Eye (tissue), 1 donor: ENCODE measurements around the gene TUBGCP6.
"Not testable (repeated sequence)": the region's sequence is repeated elsewhere in the genome, so short reads cannot be mapped to it uniquely, and the experiment has no call there.

Experiments used
- DNase-seq: peaks from one replicate; pipeline ENCODE4 v3.0.0-alpha.2; 2015

Gene TUBGCP6

GRCh38 chr22:50278461-50278860 lies 33.6 kb upstream of the TUBGCP6 start:
- DNase-seq = no peak

DNA sequence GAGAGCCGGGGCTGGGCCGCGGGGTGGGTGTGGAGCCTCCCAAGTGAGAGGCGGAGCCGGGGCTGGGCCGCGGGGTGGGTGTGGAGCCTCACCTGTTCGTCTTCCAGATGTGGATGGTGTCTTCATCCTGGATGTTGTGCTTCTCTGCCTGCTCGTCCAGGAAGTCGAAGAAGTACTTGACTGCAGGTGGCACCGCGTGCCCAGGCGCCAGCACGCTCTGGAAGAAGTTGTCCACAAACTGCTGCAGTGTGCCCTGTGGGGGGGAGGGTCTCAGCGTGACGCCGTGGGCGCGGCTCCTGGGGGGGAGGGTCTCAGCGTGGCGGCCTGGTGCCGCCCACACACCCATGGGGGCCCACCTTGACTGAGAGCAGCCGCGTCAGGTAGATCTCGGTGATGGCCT lies 32.9 kb upstream of the TUBGCP6 start:
- no peak for DNase-seq

- peak; percentile 22 for DNase-seq
Measured at GRCh38 chr22:50276143-50276542, 31.3 kb upstream of the TUBGCP6 start.

GRCh38 chr22:50275181-50276055 lies 30.6 kb upstream of the TUBGCP6 start:
- DNase-seq = no peak

DNA sequence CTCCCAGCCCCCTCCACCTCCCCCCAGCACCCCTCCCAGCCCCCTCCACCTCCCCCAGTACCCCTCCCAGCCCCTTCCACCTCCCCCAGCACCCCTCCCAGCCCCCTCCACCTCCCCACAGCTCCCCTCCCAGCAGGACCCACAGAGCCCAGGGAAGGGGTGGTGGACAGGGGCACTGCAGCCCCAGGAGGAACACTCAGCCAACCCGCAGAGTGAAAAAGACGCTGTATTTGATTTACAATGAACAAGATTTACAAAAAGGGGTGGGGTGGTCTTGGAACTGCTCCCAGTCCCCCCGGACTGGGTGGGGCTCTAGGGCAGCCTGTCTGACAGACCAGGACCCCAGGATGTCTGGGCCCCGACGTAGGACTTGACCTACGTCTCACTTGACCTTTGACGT lies 29.9 kb upstream of the TUBGCP6 start:
- no peak for DNase-seq

DNA sequence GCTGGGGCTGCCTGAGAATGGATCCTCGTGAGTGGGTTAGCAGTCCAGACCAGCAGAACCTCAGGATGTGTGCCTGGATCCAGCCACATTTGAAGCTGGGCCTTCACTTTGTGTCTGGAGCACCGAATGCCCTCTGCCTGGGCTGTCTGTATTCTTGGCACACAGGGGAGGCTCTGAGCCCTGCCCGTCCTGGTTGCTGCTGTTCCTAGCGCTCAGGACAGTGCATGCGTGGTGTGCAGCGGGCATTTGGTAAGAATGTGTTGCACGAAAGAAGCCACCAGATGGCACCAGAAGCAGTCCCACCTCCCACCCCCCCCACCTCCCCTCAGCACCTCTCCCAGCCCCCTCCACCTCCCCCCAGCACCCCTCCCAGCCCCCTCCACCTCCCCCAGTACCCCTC lies 29.5 kb upstream of the TUBGCP6 start:
- peak; percentile 84 for DNase-seq

- not testable (repeated sequence) for DNase-seq
Measured at GRCh38 chr22:50273781-50274180, 29.0 kb upstream of the TUBGCP6 start.

DNA sequence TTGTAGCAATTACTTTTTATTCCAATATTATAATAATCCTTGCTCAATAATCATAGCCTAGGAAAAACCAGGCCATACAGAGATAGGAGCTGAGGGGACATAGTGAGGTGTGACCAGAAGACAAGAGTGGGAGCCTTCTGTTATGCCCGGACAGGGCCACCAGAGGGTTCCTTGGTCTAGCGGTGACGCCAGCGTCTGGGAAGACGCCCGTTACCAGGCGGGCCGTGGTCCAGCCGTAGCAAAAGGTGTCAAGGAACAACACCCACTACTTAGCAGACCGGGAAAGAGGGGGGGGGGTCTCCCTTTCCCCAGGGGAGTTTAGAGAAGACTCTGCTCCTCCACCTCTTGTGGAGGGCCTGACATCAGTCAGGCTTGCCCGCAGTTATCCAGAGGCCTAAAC lies 28.5 kb upstream of the TUBGCP6 start:
- DNase-seq = not testable (repeated sequence)

GRCh38 chr22:50272044-50272802 lies 27.4 kb upstream of the TUBGCP6 start:
- peak; percentile 51 for DNase-seq

DNA sequence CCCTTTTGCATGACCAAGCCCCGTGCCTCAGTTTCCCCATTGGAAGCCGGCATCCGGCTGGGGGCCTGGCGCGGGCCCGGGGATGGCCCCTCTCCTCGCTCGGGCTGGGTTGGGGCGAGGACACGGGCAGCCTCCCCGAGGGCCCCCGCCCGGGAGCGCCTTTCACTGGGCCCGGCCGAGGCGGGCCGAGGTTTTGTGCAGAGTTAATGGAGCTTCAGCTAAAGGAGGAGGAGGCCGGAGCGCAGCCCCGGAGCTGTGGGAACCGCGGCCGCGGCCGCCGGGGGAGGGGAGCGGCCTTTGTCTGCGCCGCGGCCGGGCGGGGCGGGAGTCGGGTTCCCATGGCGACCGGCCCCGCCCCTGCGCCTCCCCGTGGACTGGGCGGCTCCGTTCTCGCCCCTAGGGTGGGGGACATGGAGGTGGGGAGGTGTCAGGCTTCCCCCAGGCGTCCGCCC lies 26.7 kb upstream of the TUBGCP6 start:
- peak; percentile 87 for DNase-seq

- DNase-seq = peak; percentile 83
Measured at GRCh38 chr22:50270666-50271394, 26.0 kb upstream of the TUBGCP6 start.

DNA sequence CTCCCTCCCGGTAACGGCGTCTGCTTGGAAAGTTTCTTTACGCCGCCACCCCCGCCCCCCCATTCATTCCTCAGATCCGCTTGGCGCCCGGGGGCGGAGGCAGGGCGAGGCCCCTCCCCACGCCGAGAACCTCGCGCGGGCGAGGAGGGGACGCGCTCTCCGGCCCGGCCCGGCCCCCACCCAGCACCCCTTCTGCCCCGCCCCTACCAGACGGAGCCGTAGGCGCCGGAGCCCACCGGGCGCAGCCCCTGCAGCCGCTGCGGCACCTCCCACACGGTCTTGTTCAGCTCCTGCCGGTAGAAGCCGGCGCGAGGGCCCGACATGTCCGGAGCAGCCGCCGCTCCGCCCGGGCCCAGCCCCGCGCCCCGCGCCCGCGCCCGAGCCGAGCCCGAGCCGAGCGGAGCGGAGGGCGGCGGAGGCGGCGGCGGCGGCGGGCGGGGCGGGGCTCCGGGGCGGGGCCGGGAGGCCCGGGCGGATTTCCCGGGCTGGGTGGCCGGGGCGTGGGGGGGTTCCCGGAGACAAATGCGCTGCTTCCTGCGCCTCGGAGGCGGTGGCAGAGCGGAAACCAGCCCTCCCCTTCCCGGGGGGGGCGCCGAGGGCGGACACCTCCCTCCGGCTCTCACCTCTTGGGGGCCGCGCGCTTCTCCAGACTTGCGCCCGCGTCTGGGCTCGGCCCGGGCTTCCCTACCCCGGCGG lies 25.3 kb upstream of the TUBGCP6 start, which contains the start of gene MAPK11:
TSS of gene MAPK11 (minus strand) at position 411 of the 696 bp plus-strand sequence. CDS start at position 323, 88 bp downstream.
- peak; percentile 53 for DNase-seq

- DNase-seq = peak; percentile 38
Measured at GRCh38 chr22:50269573-50269969, 24.7 kb upstream of the TUBGCP6 start.

DNA sequence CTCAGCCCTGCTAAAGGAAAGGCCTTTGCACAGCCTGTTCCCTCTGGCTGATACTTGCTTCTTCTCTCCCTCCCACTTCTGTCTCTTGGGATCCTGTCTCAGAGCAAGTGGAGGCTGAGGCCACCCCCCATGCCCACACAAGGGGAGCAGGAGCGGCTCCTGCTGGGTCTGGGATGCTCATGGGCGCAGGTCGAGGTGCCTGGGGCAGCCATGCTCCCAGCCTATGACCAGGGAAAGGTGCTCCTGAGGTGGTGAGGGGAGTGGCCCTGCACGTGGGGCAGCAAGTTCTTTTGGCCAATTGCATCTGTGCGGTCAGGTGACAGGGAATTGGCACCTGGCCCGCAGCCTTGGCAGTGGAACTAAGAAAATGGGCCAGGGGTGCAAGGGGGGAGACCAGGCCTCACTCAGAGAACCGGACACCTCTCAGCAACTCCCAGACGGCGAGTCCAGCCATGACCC lies 23.9 kb upstream of the TUBGCP6 start:
- peak; percentile 37 for DNase-seq

- peak; percentile 82 for DNase-seq
Measured at GRCh38 chr22:50267591-50268390, 23.0 kb upstream of the TUBGCP6 start.

DNA sequence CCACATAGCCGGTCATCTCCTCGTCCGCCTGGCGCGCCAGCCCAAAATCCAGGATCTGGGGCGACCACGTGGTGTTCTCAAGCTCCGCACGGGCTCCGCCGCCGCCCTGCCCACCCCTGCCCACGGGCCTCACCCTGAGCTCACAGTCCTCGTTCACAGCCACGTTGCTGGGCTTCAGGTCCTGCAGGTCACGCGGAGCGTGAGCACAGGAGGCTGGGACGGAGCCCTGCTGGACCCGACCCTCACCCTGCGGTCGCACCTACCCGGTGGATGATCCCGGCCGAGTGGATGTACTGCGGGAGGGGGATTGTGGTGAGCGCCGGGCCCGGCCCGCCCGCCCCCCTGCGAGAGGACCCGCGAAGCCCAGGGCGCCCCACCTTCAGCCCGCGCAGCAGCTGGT lies 22.2 kb upstream of the TUBGCP6 start:
- DNase-seq = no peak

DNA sequence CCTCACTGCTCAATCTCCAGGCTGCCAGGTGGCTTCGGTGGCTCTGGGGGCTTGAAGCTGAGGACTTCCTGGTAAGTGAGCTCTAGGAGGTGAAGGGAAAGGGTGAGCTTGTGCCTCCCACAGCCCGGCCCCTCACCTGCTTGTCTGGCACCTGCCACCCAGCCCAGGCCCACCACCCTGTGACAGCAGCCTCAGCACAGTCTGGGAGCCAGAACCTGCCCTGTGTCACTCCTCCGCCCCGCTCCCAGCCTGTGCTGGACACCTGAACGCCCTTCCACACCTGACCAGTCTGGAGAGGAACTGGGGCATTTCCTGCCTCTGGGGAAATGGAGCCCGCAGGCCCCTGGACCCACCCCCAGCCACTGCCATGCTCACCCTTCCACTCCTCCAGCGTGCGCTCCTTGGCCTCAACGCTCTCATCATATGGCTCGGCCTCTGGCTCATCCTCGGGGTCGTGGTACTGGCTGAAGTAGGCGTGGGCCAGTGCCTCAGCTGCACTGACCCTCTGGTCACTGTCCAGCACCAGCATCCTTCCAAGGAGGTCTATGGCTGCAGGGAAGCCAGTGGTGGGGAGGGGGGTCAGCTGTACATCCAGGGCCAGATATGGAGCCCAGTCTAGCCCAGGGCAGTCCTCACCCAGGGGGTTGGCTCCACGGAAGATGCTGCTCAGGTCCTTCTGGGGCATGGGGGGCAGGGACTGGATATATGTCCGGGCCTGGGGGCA lies 20.3 kb upstream of the TUBGCP6 start:
- no peak for DNase-seq

DNA sequence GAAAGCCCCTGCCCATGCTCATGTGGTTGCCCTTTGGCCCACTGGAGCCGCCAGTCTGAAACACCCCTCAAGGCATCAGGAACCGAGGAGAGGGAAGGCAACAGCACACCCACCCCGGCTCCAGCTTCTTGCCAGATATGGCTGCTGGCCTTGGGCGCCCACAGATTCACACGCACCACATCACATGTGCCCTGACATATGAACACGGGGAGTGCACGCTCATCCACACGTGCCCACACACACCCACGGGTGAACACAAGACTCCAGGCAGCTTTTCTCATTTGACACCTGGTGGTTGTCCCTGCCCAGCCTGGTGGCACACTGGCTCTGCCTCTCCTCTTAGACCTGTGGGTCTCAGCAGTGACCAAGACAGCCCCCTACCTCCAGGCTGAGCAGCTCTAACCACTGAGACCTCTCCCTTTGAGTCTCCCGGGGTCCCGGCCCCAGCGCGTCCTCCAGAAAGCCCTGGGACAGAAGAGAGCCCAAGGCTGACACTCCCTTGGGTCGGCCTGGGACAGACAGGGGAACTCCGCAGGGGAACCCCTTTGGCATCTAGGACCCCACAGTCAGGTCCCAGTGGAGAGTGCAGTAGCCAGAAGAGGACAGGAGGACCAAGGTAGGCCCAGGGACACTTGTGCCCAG lies 19.4 kb upstream of the TUBGCP6 start:
- no peak for DNase-seq

DNA sequence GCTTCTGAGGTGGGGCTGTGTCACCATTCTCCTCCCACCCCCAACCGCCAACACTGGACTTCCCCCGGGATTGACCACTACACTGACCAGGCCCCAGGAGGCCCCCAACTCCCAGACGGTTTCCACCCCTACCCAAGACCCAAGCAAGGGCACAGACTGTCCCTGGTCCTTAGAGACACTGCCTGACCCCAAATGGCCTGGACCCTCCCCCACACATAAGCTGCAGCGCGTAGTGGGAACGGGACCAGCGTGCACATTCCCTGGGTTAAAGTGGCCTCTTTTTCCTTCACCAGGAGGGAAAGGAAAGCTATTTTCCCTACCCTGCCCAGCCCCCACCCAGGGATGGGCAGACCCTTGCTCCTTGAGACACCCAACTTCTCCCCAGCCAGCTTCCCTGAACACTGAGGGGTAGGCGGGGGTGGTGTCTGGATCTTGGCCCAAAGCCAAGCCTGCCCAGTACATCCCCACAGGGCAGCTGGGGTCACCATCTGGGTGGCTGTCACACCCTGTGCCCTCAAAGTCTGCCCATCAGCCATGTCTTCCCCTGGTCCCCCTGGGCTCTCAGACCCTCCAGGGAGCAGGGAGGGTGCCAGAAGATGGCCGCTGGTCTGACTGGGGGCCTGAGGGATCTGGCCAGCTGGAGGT lies 18.3 kb upstream of the TUBGCP6 start:
- DNase-seq = no peak

DNA sequence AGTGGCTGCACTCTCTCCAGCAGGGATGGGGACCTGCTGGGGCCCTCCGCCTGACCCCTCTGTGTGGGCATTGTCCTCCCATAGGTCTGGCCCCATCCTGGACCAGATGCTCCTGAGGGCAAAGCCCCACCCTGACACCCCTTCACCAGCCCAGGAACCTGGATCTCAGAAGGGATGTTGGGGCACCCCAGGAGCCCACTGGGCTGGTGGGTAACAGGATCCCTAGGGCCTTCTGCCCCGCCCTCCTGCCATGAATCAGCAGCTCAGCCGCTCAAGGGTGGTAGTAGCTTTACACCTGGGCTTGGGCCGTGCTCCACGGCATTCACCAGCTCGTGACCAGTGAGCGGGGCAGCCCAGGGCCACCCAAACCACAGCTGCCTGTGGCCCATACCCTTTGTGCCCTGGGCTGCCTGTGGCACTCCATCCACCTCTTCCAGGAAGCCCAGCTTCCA lies 17.7 kb upstream of the TUBGCP6 start:
- no peak for DNase-seq
